GM19238 (cell line): ENCODE data around the gene AATF.
A peak's percentile ranks its signal among the peaks of the same experiment; 100 is the strongest.

Source experiments
- DNase-seq: peaks from one replicate; pipeline ENCODE4 v3.0.0; 2011; ENCODE audit warnings: low spot score; ENCODE audit not compliant: insufficient read length

The AATF gene

DNA sequence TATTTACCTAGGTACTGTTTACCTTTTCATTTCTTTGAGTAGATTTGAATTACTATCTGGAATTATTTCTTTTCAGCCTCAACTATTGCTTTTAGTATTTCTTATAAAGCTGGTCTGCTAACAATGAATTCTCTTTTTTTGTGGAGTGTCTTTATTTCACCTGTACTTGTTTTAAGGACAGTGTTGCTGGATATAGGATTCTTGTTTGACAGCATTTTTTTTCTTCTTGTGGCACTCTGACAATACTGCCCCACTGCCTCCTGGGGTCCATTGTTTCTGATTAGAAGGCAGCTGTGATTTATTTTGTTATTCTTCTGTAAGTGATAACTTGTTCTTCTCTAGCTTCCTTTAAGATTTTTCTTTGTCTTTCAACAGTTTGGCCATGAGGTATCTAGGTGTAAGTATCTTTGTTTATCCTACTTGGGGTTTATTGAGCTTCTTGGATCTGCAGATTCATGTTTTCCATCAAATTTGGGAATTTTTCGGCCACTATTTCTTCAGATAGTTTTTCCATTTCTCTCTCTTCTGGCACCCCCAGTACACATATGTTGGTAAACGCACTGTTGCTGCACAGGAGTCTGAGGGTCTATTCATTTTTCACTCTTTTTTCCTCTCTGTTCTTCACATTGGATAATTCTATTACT lies 130.4 kb downstream of the AATF start:
- no peak for DNase-seq

DNA sequence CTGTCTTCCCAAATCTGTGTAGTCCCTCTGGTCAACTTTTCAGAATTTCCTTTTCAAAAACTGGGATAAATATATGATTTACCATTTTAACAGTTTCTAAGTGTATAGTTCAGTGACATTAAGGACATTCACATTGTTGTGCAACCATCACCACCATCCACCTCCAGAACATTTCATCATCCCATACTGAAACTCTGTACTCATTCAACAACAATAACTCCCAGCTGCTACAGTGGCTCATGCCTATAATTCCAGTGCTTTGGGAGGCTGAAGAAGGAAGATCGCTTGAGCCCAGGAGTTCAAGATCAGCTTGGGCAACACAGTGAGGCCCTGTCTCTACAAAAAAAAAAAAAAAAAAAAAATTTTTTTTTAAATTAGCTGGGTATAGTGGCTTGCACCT lies 131.0 kb downstream of the AATF start:
- no peak for DNase-seq

- DNase-seq = no peak
Measured at GRCh38 chr17:37081287-37081686, 132.5 kb downstream of the AATF start.

GRCh38 chr17:37082311-37082860 lies 133.6 kb downstream of the AATF start:
- DNase-seq = no peak

GRCh38 chr17:37082985-37083384 lies 134.2 kb downstream of the AATF start:
- no peak for DNase-seq

DNA sequence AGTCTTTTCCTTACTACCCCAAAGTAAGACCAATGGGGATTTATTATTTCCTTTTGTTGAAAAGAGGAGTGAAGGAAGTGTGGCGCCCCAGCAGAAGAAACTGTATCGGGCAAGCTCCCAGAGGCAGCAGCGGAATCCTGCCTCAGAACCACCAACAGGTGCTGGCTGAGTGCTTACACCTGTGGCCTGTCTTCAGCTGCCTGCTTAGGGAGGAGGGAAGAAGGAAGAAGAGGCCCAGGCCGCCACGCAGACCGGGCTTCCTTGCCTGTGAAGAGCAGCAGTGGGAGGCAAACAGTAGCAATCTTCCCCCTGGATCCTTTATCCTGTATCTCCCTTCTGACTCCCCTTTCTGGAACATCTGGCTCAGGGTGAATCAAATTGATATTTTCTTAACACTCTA lies 134.7 kb downstream of the AATF start:
- no peak for DNase-seq

DNA sequence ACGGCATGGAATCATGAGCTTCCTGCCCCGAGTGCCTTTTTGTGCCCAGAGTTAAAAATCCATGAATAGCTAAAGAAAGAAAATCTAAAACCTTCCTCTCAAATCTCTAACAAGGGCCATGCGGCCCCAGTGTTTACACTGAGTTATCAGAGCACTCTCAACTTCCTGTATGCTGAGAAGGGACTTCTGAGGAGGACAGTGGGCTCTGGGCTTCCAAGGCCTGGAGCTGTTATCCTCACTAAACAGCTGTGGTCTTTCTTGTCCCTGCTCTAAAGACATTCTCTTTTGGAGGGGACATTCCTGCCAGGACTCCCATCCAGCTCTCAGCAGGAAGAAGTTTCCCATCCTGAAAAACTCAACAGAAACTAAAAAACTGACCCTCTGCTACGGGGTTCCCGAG lies 135.6 kb downstream of the AATF start:
- DNase-seq = no peak

DNA sequence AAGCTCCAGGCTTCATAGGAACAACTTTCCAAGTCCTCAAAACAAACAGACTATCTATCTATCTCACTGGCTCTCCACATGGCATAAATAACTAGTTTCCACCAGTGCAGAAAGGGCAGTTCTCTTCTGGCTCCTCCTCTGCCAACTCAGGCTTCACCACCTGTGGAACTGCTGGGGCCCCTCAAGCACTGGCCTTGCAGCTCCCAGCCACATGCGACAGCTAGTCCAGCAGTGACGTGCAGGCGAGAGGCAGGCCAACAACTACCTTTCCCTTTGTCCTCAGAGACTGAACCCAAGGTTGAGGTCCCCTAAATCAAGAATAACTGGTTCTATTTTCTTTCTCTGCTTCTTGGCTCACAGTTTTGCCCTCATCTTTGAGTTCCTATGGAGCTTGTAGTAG lies 137.6 kb downstream of the AATF start:
- no peak for DNase-seq

DNA sequence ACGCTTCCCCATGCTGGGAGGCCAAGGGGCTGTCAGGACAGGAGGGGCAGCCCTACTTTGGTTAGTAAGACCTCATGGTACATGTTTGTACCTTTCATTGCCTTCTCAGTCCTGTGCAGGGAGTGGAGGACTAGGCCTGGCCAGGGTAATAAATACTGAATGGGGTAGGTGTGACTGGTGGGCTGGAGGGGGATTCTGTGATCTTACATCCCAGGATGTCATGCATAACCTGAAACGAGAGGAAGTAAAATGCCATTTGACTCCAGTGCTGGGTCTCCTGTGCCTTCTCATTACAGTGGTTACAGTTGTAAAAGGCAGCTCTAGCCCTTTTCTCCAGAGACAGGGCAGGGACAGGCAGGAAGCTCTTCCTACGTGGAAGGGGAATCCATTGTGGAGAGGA lies 138.2 kb downstream of the AATF start:
- no peak for DNase-seq

DNA sequence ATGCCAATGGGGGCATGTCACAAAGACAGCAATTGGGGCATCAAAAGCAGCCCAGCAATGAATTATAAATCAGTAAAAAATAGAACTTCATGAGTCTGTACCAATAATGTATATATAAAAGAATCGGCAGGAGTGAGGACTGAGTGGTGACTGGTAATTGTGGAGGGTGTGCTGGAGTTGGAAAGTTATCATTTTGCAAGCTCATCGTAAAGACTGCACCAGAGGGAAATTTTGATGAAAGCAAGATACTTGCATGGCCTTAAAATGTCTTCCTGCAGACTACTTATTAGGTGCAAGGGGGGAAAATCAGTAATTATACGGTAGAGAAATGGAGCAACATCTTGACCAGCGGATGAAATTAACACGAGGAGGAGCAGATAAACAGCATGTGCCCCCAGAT lies 138.9 kb downstream of the AATF start:
- no peak for DNase-seq

DNA sequence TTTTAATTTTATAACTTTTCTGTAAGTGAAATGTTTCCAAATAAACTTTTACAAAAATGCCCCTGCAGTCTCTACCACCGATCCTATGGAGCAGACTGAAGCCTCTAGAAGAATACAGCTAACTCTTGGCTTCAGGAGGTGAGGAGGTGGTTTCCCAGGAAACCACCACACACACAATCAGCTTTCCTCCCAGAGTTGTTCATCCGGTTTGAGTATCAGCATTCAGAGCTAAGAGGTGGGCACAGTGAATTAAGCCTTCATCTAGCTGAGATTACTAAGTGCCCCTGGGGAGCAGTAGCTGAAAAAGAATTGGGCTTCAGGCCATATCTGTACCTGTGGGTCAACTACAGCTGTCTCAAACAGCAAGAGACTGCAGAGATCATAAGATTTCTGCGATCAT lies 139.7 kb downstream of the AATF start:
- DNase-seq = no peak

GRCh38 chr17:37088913-37089312 lies 140.2 kb downstream of the AATF start:
- no peak for DNase-seq

- DNase-seq = peak; percentile 45
Measured at GRCh38 chr17:37089956-37090355, 141.2 kb downstream of the AATF start.

GRCh38 chr17:37090941-37091340 lies 142.2 kb downstream of the AATF start:
- no peak for DNase-seq

DNA sequence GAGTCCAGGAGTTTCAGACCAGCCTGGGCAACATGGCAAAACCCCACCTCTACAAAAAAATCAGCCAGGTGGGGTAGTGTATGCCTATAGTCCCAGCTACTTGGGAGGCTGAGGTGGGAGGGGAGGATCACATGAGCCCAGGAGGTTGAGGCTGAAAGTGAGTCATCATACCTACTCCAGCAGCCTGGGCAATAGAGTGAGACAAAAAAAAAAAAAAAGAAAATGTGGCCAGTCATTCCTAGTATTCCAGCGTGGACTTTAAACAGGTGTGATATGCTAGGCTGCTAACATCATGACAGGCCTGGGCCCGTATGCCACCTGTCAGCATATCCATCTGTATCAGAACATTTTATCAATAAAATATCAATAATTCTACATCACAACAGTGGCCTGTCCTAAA lies 143.3 kb downstream of the AATF start:
- DNase-seq = no peak

GRCh38 chr17:37092701-37093100 lies 143.9 kb downstream of the AATF start:
- no peak for DNase-seq

- no peak for DNase-seq
Measured at GRCh38 chr17:37094391-37094790, 145.6 kb downstream of the AATF start.

- no peak for DNase-seq
Measured at GRCh38 chr17:37096071-37096470, 147.3 kb downstream of the AATF start.

- no peak for DNase-seq
Measured at GRCh38 chr17:37097154-37097553, 148.4 kb downstream of the AATF start.

DNA sequence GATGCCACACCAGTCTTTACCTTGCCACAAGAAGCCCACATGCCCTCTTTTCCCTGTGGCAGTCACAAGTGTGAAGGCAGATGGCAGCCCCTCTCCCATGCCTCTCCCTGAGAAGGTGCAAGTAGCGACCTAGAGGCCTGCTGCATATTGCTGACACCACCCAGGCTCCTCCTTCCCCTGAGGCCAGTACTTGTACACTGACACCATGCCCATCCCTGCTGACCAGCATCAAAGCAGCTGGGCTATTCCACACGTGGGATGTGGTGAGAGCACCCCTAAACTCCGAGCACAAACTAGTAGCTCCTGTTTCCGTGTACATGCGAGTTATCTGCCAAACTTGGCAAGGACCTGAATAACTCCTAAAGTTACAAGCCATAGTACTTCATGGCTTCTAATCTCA lies 149.4 kb downstream of the AATF start:
- DNase-seq = no peak

- DNase-seq = no peak
Measured at GRCh38 chr17:37098910-37099664, 150.3 kb downstream of the AATF start.

DNA sequence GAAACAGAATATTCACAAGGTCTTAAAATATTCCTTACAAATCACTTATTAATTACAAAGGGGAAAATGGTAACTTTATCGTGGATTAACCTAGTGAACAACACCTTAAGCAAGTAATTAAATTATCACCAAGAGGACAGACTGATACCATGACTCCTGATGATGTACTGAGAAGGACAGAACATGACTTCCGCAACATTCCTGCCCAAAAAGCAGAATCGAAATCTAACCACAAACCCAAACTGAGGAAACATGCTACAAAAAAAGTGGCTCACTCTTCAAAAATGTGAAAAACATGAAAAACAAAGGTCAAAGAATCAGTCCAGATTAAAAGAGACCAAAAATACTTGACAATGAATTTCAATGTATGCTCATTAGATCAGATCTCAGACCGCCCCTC lies 151.5 kb downstream of the AATF start:
- DNase-seq = no peak

DNA sequence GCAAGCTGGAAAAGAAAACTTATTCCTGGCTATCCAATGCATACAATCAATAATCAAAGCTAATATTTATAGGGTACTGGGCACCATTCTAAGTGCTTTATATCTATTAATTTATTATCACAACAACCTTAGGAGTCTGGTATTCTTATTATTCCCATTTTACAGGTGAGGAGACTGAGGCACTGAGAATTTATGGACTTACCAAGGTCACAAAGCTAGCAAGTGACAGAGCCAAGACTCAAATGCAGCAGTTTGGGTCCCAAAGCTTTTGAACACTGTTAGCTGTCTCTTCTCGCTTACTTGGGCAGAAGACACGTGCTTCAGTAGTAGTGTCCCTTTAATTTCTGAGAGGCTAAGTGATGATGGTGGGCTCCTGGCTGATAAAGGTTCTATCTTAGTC lies 152.6 kb downstream of the AATF start:
- no peak for DNase-seq
